HG02973 (cell line): ENCODE results near the gene ATP10A.

ENCODE experiments used
- ATAC-seq: cut with Tn5 transposase; IDR thresholded peaks from one replicate; pipeline ENCODE4 v1.9.1; 2021; ENCODE audit warnings: moderate library complexity; ENCODE audit not compliant: unreplicated experiment

ATP10A gene

DNA sequence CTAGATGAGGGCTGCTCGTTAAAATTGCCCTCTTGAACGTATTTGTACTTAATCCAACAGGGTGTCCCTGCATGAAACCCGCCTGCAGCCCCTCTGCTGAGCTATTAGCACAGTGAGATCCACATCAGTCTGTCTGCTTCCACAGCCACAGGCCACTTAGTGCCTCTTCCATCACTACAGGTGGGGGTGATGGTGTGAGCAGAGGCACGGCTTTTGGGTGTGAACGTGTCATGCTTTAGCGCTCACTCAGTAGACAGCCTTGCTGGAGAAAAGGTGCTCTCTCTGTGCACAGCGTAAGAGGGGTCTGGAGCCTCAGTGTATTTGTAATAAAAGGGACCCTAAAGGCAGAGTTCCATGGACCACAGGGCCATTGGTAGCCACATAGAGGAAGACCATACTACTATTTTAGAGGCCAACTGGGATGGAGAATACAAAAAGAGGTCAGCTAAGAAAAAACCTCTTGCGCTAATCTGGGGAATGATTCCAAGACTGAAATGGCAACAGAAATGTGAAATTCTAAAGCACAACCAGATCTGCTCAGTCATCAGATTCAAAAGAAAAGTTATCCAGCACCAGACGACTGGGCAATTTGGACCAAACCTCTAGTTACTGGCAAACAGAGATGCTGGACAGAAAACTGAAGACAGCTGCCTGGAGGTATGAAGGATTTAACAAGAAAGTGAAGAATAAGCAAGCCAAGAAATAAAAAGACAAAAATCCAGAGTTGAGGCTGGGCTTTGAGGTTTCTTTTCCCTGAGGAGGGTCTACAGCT, 120.2 kb downstream of the ATP10A start:
- no peak for ATAC-seq

DNA sequence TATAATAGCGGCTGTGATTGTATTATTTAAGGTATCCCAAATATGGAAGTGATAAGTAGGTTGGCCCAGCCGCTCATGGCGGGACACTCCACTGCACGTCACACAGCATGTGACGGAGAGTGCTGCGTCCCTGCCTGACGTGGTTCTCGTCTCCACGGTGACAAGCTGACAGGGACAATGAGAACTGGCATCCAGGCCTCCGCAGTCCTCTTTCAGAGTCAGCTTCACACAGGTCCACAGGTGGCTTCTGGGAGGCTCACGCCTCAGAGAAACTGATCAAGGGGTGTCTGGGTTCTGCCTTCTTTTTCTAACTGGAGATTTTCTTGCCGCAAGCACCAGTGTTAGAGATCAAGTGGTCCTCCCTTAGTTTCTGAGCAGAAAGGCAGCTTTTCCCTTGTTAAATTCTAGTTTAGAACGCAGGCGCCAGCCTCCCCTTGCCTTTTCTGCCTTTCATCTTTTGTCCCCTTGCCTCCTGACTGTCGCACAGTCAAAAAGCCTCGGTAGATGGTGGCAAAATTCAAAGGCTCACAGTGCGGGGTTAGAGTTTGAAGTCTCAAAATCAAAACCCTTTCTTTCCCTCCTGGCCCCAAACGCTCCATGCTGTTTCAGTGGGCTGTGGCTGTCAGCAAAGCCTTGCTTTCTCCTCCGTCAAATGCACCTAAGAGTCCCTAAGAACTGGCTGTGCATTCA, 120.9 kb downstream of the ATP10A start:
- no peak for ATAC-seq

DNA sequence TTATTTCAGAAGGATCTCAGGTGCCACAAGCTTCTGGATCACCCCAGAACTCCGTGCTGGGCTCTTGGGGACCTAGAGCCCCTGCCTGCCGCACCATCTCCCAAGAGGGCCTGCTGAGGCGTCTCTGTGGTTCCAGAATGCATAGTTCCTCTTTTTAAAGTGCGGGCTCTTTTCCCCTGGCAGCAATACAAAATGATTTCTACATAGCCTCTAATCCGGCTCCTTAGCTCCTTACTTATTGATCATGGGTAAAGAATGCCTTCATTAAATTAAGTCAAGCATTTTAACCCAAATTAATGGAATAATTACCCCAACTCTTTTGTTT, 121.9 kb downstream of the ATP10A start:
- no peak for ATAC-seq

DNA sequence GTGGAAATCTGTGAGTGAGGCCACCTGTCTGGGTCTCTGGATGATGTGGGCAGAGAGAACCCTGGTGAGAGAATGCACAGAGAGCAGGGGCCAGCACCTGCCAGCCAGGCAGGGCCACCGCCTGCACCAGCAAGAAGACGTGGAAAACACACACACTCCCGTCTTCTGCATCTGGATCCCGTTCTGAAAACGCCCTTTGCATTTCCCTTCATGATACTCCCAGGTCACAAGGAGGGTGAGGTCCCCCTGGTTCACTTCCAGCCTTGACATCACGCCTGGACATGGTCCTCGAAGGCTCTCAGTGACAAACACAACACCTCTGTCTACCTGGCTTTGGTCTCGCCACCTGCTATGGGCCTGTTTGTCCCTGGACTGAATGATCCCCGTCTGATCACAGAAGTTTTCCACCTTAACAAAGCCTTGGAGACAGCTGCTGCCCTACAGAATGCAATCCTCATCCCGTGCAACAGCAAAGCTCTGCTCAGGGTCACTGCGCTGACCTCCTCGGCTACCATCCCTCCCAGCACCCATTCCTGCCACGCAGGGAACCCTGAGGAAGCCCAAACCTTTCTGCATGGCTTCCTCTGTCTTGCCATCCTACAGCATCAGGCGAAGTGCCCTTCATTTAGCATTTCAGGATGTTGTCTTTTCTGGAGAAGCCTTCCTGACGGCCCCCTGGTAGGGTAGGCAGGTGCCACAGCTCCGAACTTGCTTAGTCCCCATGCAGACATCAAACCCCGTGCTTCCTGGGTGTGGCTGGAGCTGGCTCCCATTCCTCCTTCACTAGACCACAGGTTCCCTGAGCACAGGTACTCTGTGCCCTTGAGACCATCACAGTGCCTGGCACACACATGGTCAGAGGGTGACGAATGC, 122.5 kb downstream of the ATP10A start:
- ATAC-seq, result no peak

DNA sequence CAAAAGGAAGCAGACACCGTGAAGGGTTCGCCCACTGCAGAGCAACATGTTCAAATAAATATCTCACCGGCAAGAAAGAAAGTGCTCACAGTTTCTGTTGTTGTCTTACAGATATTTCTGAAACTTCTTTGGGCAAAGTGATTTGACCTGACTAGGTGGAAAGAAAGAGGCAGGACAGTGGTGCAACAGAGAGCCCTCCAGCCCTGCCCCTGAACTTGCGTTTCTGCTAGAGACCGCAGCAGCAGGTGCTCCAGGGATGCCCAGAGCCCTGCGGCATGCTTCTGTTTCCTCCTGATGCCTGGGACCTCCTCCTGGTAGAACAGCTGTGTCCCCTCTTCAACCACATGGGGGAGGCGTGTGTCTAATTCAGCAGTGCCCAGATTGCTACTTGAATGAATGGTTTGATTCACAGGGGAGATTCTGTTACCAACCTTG, 123.4 kb downstream of the ATP10A start:
- ATAC-seq, result no peak

DNA sequence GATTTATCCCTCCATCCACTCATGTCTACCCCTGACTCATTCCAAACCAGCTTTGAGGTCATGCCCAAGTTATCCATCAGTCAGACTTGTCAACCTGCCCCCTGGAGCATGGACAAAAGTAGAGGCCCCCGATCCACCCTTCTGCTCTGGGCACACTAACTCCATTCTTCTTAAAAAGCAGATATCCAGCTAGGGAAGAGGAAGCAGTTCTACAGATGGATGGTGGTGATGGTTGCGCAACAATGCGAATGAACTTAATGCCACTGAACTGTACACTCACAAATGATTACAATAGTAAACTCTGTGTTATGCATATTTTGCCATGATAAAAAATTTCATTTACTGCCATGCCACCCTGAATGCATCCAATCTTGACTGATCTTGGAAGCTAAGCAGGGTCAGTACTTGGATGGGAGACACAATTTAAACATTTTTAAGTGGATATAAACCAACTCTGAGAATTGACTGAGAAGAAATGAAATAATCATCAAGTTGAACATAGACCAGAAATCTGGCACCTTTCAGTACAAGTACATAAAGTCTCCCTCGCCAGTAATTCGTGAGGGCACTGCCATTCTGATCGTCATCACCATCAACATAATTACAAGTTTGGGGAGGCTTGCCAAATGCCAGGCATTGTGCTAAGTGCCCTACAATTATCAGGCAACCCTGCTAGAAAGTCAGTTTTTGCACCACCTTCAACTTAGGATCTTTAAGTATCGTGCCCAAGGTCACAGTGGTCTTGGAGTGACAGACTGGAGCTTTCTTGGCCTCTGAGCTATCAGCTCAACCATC, 124.8 kb downstream of the ATP10A start:
- ATAC-seq, result no peak

DNA sequence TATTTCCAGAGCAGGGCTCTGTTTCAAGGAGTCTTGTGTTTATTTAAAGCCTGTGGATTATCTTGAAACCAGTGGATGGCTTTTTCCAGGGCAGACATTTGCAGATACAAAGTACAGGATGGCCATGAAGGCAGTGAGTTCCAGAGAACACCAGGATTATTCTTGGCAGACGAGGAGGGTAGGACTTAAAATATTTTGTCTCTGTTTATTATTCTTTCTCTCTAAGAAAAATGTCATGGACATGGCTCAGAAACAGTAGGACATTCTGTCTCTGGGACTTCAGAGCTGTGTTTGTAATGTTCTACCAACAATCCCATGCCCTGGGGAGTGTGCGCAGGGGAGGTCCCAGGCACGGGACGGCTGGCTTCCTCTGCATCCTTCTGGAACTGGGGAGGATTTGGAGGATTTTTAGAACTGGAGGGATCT, 125.9 kb downstream of the ATP10A start:
- no peak for ATAC-seq

DNA sequence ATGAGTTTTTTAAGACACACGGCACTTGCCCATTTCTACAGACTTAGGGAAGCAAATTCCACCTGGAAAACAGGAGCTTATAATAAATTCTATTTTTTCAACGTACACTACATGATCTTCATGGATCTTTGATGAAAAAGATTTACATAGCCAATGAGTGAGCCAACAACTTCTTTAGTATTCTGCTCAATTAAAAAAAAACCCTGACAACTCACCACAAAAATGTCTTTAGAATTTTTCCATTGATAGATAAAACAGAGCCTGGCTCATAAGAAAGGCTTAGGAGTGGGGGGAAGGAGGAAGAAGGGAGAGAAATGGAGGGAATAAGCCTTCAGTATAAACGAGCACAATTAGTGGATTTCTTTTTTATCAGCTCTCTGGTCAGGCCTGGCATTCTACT, 126.7 kb downstream of the ATP10A start:
- ATAC-seq, result no peak

DNA sequence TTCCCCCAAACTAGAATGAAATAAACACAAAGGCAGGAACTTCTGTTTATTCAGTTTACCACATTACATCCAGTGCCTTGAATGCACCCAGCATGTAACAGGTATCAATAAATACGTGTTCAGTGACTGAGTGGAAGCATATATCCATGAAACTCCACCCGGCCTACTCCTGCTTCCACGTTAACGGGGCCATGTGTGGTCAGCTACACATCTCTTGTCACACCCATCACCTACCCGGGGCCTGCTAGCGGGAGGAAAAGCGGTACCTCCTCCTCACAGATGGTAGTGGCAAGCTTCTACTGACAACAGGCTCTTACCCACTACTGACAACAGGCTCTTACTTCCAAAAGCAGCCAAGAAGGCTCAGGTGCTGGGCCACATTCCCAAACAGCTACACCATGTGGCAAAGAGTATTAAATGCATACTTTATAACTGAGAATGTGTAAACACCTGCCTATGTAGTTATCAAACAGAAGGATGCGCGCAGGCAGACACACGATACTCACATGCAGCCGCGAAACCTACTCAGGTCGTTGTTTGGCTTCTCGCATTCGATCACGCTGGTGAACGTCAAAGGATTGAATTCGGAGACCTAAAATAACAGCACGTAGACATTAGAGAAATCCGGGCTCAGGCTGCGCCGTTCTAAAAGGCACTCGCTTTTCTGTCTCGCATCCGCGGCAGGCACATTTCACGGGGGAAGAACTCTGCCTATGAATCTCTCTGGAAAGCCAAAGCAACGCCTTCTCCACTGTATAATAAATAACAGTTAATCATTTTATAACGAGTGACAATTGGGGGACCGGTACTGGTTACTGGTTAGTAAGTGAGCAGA, 127.4 kb downstream of the ATP10A start:
- ATAC-seq, result no peak

DNA sequence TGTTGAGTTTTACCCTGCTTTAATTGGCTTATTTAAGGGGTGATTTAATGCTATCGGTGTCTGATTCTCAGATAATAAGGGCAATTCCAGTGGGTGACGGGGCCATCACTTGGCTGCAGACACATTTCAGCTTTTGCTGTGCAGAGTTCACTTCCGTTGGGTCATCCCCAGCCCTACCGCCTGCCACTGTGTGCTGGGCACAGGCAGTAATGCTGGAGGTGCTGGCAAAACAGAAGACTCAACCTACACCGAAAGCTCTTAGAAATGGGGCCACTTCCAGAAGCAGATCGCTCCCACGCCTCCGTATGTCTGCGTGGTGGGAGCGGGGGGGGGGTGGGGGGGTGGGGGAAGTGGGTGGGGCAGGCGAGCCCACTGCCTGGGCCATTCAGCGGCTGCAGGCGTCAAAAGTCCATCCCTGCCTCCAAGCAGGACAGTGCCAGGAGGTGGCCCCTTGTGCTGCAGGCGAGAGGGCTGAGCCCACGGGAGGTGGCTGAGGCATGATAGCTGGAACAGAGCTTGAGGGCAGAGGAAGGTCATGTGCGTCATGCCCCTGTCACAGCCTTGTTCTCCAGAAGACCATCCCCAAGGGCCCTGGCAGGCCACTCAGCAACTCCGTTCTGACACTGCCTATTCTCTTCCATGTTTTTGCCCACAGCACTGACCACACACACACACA, 128.3 kb downstream of the ATP10A start:
- ATAC-seq, result no peak

DNA sequence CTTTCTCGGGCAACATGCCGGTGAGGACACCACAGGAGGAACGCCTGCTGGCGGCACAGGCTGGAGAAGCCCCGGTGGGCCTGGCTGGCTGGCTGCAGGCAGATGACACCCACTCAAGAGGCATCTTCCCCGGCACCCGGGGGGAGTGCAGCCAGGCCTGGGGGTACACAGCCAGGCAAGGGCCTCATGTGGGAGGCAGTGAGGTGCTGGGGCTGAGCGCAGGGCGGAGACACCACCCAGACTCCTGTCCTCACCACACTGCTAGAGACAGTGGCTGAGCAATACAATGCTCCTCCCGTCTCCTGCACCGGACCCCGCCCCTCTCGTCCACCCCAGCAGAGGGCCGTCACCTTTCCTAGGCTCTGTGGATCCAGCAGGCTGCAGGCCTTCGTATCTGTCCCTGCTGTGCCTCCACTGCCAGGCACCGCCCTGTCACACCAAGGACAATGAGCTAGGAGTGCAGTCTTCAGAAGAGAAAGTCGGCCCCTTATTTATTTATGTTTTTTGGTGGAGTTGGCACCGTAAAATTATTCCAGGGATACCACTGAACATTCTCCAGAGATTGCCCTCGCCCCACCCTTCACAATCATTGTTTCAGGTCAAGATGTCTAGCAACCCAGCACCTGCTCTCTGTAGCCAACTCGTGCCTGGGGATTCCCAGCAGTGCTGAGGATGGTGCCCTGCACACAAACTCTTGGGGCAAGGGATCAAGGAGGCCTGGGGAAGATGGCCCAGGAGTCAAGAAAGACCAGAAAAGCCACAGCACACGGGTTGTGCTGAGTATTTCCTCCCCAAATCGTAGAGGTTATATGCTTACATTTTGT, 129.1 kb downstream of the ATP10A start:
- ATAC-seq, result no peak

DNA sequence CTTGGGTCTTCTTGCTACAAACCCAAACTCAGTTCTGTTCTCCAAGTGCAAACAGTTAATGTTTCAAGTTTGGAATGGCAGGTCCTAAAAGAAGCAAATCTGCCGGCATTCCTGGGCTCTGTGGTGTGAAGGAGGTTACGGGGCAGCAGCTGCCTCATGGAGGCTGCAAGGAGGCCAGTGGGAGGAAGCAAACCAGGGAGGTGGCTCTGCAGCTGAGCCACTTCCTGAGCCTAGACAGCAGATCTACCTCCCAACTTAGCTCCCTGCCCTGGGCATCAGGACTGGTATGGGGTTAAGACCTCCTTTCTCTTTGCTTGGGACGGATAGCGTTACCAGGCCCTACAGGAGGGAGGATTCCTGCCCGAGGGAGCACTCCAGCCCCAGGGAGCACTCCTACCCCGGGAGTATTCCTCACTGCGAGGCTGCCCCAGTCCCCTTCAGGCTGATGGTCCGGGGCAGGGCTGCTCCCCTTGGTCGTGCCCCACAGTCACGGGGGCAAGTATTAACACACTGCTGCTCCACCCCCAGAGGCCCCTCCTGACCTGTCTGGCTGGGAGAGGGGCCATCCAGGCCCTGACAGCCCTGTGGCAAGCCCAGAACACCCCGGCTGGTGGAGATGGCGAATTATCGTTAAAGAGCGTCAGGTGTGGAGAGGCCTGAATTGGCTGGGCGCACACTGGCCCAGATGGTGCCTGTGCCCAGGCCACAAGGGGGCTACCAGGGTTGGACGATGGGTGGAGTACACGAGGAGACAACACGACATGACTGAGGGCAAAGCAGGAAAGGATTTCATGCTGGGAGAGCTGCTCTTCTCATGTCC, 129.9 kb downstream of the ATP10A start:
- ATAC-seq, result no peak

DNA sequence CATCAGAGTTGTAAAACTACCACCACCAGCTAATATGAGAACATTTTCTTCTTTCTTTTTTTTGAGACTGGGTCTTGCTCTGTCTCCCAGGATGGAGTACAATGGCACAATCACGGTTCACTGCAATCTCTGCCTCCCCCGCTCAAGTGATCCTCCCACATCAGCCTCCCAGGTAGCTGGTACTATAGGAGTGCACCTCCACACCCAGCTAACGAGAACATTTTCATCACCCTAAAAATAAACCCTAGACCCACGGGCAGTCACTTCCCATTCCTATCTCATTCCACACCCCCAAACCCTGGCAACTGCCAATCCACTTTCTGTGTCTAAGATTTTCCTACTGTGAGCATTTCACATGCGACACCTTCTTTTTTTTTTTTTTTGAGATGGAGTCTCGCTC, 130.9 kb downstream of the ATP10A start:
- ATAC-seq, result no peak

DNA sequence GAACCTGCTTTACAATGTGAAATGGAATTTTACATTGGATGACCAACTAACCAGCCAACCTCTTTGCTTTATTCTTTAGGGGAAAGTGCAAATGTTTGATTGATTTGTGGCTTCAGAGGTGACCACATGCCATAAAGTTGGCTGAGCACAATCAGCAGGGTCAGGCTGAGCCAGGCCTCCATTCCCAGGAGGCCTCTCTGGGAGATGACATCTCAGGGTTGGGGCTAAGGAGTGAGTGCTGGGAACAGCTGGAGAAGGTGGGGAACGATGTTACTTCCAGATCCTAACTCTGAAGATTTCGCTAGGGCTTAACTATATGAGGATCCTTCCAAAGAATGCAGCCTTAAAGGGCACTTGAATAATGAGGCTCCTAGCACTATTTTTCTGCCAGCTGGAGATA, 131.7 kb downstream of the ATP10A start:
- no peak for ATAC-seq

DNA sequence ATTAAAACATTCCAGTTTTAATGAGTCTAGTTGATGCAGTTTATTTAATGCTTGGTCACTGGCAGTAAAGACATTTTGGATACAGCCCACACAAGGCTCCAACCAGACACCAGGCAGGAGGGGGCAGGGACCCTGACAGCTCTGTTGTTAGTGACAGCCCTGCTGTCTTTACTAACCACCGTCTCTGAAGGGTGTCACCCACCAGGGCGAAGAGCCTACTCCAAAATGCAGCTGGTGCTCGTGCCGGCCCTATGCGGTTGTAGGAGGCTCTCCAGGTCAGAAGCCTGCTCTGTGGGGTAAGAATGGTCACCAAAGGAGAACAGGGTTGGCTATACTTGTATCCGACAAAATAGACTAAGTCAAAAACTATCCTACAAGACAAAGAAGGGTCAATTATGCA, 132.2 kb downstream of the ATP10A start:
- no peak for ATAC-seq

DNA sequence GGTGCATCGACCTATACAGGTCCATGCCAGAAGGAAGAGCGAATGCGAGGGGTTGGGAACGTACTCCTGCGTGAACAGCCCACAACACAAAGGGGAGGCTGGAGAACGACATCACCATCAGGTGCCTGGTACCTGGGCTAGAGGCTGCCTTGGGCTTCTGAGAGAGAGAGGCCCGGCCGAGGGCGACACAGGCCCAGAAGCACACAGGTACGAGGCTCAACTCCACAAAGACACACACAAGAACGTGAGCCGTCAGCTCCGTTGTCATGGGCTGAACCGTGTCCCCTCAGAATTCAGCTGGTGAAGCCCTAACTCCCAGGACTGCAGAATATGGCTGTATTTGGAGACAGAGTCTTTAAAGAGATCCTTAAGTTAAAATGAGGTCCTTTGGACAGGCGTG, 134.3 kb downstream of the ATP10A start:
- ATAC-seq, result no peak

DNA sequence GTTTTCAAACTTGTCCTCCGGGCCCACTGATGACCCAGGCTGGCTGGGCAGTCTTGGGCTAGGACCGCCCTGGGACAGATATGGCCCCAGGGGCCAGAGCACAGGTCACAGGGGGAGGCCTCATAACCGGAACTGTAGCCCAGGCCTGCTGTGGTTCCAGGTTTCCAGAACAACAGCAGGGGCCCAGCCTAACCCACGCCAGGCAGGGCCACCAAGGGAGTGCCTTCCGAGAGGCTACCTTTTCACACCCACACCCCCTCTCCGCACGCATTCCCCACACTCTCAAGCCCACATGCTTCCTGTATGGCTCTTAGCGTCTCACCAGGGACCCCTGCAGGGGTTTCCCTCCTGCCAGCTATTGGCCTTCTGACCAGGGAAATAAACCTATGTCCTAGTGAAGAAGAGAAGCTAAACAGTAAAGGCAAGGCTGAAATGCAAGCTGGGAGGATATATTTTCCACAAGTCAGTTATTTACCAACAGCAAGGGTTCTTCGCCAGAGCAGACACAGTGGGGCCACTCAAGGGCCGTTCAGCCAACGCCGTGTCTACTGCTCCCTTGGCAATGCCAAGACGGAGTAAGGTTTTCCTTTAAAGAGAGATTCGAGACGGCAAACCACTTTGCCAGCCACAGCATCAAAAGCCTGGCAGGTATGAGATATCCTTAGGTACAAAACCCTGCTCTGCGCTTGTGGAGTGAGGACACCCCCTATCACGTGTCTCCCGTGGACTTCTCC, 135.1 kb downstream of the ATP10A start:
- no peak for ATAC-seq
